Measurements from ENCODE around the gene CD37.

Gene CD37

DNA sequence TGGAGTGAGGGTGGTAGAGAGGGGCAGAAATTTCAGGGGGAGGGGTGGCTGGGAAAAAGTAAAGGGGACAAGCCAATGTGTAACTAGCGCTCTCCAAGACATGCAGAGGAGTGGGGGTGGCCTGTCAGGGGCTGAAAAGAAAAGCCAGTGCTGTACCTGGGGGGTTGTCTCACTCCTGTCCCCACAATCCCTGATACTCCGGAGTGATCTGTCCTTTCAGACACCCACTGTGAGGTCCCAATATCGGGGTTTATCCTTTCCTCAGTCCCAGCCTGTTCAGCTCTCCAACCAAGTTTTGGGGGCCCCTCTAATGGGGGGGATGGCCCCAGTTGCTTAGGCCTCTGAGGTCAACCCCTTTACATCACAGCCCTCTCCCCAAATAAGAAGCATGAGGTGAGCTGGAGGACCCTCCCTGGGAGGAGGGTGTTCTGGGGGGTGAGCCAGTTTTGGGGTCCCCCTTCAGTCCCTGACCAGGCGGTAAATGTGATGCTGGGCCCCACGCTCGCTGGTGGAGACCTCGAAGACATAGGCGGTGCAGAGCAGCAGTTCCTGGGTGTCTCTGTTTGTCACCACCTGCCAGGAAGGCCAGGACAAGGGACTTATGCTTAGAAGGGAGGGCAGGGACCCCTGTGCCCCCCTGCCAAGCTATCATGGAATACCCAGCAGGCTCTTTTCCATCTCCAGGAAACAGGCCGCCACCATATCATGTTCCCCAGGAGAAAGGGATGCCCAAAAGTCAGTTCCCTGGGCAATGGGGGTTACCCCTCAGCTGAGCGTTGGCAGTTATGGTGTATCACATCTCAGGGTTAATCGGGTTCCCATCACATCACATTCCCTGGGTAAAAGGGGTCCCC, 5.9 kb downstream of the CD37 start:
- TF ChIP-seq, protein P1, sequence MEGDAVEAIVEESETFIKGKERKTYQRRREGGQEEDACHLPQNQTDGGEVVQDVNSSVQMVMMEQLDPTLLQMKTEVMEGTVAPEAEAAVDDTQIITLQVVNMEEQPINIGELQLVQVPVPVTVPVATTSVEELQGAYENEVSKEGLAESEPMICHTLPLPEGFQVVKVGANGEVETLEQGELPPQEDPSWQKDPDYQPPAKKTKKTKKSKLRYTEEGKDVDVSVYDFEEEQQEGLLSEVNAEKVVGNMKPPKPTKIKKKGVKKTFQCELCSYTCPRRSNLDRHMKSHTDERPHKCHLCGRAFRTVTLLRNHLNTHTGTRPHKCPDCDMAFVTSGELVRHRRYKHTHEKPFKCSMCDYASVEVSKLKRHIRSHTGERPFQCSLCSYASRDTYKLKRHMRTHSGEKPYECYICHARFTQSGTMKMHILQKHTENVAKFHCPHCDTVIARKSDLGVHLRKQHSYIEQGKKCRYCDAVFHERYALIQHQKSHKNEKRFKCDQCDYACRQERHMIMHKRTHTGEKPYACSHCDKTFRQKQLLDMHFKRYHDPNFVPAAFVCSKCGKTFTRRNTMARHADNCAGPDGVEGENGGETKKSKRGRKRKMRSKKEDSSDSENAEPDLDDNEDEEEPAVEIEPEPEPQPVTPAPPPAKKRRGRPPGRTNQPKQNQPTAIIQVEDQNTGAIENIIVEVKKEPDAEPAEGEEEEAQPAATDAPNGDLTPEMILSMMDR (IDR thresholded peaks at IDR 0.05; ENCODE audit: low read length, missing control alignments), result no peak
- DNase-seq (ENCODE audit: low read depth), result no peak
- H3K4me3 ChIP-seq (replicated peaks; ENCODE audit: low read depth, low read length), result no peak overlapping the region

DNA sequence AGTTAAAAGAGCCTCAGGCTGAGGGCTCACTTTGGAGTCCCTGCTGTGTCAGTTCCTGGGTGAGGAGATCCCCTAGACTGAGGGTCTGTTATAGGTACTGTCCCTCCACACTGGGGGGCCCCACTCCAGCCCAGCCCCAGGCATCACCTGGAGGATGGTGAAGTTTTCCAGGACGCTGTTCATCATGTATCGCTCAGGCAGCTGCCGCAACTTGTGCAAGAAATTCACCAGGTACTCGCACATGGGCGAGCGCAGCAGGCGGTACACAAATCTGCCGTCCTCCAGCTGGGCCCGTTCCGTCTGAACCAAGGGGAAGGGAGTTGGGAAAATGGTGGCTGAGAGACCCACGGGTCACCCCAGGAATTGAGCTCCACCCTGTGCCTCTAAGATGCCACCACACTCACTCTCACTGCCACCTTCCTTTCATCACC, 7.1 kb downstream of the CD37 start:
- DNase-seq (ENCODE audit: low read depth), result no peak
- no peak overlapping the region for H3K4me3 ChIP-seq (replicated peaks; ENCODE audit: low read depth, low read length)
- TF ChIP-seq, protein P1 (IDR thresholded peaks at IDR 0.05; ENCODE audit: low read length, missing control alignments), result no peak

DNA sequence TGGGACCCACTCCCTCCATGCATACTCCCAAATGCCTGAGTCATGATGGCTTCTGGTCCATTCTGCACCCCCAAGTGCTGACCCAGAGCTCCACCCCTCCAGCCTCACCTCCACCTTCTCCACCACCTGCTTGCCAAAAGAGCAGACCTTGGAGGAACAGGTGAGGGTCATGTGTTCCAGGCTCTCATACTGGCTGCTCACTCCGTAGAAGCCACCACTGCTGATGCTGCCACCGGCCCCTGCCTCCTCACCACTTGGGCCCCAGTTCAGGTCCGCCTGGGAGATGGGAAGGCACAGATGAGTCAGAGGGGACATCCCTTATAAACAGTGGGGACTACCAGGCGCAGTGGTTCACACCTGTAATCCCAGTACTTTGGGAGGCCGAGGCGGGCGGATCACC, 7.9 kb downstream of the CD37 start:
- no peak overlapping the region for H3K4me3 ChIP-seq (replicated peaks; ENCODE audit: low read depth, low read length)
- no peak for DNase-seq (ENCODE audit: low read depth)
- TF ChIP-seq, protein P1 (IDR thresholded peaks at IDR 0.05; ENCODE audit: low read length, missing control alignments), result no peak

DNA sequence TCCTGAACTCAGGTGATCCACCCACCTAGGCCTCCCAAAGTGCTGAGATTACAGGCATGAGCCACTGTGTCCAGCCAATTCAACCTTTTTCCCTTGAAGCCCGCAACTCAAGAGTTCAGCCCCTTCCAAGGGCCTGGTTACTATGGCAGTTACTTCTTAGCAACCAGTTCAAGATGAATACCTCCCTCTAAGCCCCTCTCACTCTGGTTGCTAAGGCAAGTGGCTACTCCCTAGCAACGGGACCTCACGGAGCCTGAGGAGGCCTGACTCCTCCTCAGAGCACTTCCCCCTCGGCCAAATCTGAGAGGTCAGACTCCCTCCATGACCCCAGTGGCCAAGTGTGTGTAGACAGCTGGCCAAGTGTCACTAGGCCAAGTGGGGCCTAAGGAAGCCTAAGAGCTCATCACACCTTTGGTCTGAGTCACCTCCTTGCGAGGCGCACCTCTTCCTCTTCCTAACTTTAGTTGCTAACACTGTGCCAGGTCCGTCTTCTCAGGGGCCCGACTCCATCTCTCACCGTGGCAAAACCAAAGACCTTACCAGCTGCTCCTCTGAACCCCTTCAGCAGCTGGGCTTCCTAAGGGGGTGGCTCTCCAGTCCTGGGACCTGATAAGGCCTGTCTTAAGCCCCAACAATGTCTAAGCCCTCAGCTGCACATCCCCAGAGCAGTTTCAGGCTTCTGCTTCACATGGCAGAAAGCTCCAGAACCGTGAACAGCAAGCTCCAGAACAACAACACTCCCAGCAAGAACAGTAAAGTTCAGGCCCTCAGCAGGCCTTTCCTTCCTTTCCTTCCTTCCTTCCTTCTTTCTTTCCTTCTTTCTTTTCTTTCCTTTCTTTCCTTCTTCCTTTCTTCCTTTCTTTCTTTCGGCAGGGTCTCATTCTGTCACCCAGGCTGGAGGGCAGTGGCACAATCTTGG, 9.6 kb downstream of the CD37 start:
- DNase-seq (ENCODE audit: low read depth), result no peak
- TF ChIP-seq, protein P1 (IDR thresholded peaks at IDR 0.05; ENCODE audit: low read length, missing control alignments), result no peak
- no peak overlapping the region for H3K4me3 ChIP-seq (replicated peaks; ENCODE audit: low read depth, low read length)

DNA sequence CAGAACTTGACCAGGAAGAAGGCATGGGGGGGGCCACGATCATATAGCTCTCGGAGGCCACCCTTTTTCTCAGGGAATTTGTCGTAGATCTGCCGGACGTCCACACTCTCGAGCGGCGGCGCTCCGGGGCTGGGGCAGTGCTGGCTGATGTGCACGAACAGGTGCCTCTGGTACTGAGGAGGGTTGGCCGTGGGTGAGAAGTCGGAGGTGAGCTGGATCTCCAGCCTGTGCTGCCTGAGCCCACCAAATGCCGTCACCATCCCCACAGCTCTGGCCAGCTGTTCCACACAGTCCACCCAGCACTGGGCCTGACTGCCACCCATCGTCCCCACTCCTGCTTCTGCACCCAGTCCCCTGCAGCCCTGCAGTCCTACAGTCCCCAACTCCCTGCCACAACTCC, 12.0 kb downstream of the CD37 start:
- no peak overlapping the region for H3K4me3 ChIP-seq (replicated peaks; ENCODE audit: low read depth, low read length)
- TF ChIP-seq, protein P1 (IDR thresholded peaks at IDR 0.05; ENCODE audit: low read length, missing control alignments), result no peak

DNA sequence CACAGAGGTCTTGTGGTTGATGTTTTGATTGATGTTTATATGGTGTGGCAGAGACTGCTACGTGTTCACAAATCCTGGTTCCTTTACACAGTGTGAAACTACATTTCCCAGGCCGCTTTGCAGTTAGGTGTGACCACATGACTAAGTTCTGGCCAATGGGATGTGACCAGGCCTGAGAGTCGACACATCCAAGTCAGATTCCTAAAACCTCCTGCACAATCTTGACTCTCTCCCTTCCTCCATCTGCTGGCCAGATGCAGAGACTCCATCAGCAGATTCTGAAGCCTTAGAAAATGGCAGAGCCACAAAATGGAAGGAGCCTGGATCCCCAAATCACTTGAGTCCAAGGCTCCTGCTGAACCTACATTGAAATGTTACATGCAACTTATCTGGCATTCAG, 12.6 kb downstream of the CD37 start:
- DNase-seq (ENCODE audit: low read depth), result peak; percentile 62
- TF ChIP-seq, protein P1 (IDR thresholded peaks at IDR 0.05; ENCODE audit: low read length, missing control alignments), result peak; percentile 11
- no peak overlapping the region for H3K4me3 ChIP-seq (replicated peaks; ENCODE audit: low read depth, low read length)

More for the DNA sequence above, 12.0 kb downstream of the CD37 start:
- DNase-seq (ENCODE audit: low read depth), result no peak

Measured in fibroblast of pulmonary artery (primary cell).